VCaP (cell line): ENCODE measurements around the gene CALD1.

Experiments used
- H3K27ac ChIP-seq: fragments of 450-650 bp; 2 replicates; pipeline ENCODE4 v1.5.1; 2017
- CTCF ChIP-seq: fragments of 450-650 bp; conservative IDR thresholded peaks from 2 replicates; pipeline ENCODE4 v1.5.1; 2017; ENCODE audit warnings: mild to moderate bottlenecking, moderate library complexity

CALD1 gene

GRCh38 chr7:134851141-134851540 is 71.7 kb downstream of the CALD1 start:
- H3K27ac ChIP-seq, result peak overlapping the region; percentile 75
- no peak for TF ChIP-seq CTCF

- TF ChIP-seq CTCF, result no peak
- H3K27ac ChIP-seq, result peak overlapping the region; percentile 75
Measured at GRCh38 chr7:134852625-134853024, 73.2 kb downstream of the CALD1 start.

GRCh38 chr7:134854816-134855215 is 75.4 kb downstream of the CALD1 start:
- no peak for TF ChIP-seq CTCF
- H3K27ac ChIP-seq, result no peak overlapping the region

- TF ChIP-seq CTCF, result no peak
- H3K27ac ChIP-seq, result no peak overlapping the region; the same call in 1 of the 2 replicates
Measured at GRCh38 chr7:134855442-134855841, 76.0 kb downstream of the CALD1 start.

- peak overlapping the region; percentile 42 for H3K27ac ChIP-seq
- TF ChIP-seq CTCF, result no peak
Measured at GRCh38 chr7:134856091-134856490, 76.7 kb downstream of the CALD1 start.

- peak overlapping the region; percentile 42 for H3K27ac ChIP-seq
- no peak for TF ChIP-seq CTCF
Measured at GRCh38 chr7:134856691-134857090, 77.3 kb downstream of the CALD1 start.

- peak overlapping the region; percentile 42; the same call in 1 of the 2 replicates for H3K27ac ChIP-seq
- no peak for TF ChIP-seq CTCF
Measured at GRCh38 chr7:134857958-134858357, 78.5 kb downstream of the CALD1 start.

- TF ChIP-seq CTCF, result no peak
- H3K27ac ChIP-seq, result no peak overlapping the region
Measured at GRCh38 chr7:134859783-134860182, 80.3 kb downstream of the CALD1 start.
